NCI-H446 (cell line): Measurements from ENCODE around the gene MACROD1.

Experiments used
- DNase-seq, 2 experiments: peaks; one replicate each; lab custom pipeline; 2025; lab: John Stamatoyannopoulos, UW

MACROD1 gene

DNA sequence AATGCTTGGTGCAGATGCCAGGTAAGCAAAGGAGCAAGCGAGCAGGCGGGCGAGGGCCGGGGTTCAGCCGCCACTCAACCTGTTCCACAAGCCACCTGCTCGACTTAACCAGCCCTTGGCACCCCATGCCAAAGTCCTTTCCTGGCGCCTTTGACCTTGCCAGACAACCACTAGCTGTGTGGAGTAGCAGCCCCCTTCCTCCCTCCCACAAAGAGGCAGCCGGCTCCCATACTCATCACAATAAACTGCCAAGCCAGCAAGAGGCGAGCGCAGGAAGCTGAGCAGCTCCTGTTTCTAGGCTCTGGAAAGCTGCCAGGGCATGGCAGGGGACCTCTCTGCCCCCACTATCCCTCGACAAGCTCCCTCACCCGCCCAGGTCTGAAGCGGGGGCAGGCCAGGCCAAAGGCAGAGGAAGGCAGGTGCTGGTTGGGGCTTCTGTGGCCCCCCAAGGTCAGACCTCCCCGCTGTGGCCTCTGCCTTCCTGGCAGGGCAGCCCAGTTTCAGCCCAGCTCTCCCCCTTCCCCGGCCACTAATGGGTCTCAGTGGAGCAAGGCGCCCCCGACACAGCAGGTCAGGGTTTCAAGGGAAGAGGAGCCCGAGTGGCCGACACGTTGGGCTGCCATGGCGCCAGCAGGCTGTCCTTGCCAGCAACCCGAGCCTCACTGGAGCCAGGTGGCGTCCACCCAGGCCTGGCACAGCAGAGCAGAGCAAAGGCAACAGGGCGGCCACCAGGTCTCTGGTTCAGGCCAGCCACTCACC is 15.3 kb downstream of the MACROD1 start:
- peak in 1 of 2 experiments; percentile 57 for DNase-seq

DNA sequence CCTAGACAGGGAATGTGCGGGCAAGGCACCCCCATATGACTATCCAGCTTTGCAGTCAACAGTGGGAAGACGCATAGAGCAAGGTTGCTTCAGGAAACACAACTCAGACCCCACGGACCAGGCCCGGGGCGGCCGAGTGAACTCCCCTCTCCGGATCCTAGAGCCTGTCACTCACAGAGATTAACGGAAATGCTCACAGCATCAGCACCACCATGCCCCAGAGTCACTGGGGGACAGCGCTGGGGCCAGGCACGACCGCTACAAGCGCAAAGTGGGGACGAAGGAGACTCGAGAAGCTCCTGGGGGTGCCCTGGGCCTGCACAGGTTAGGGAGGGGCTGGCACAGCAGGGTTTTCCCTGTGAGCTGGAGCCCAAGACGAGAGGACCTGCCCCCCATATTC is 15.9 kb downstream of the MACROD1 start:
- no peak for DNase-seq

- peak in 1 of 2 experiments; percentile 23 for DNase-seq
Observed at GRCh38 chr11:64148917-64149617, 16.8 kb downstream of the MACROD1 start.

DNA sequence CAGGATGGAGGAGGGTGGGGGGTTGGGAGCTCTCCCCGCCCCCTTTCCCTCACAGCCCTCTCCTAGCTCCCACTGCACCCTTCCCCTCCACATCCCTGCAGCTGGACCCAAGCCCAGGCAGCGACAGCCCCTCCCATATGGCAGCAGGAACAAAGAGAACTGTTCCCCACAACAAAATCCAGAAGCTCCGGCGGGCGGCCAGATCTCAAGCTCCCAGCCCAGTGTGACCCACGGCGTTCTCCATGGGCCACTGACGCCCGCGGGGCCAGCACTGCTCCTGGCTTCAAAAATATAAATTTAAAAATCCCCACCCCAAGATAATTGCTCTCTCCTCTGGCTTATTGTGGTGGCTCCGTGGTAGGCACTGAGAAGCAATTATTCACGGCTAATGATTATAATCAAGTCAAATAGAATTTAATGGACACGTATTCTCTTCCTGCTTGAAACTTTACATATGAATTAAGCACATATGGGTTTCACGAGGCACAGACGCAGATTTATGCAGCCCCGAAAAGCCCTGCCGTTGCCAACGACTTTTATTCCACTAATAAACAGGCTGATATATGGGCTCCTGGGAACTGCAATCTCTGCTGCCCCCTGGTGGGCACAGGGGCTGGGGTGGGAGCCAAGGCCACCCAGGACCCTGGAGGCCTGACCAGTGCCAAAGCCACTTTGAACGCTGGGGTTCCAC is 17.5 kb downstream of the MACROD1 start:
- peak; percentile 65 to 83 for DNase-seq

GRCh38 chr11:64146036-64146955 is 19.6 kb downstream of the MACROD1 start:
- DNase-seq: peak in 1 of 2 experiments; percentile 29

DNA sequence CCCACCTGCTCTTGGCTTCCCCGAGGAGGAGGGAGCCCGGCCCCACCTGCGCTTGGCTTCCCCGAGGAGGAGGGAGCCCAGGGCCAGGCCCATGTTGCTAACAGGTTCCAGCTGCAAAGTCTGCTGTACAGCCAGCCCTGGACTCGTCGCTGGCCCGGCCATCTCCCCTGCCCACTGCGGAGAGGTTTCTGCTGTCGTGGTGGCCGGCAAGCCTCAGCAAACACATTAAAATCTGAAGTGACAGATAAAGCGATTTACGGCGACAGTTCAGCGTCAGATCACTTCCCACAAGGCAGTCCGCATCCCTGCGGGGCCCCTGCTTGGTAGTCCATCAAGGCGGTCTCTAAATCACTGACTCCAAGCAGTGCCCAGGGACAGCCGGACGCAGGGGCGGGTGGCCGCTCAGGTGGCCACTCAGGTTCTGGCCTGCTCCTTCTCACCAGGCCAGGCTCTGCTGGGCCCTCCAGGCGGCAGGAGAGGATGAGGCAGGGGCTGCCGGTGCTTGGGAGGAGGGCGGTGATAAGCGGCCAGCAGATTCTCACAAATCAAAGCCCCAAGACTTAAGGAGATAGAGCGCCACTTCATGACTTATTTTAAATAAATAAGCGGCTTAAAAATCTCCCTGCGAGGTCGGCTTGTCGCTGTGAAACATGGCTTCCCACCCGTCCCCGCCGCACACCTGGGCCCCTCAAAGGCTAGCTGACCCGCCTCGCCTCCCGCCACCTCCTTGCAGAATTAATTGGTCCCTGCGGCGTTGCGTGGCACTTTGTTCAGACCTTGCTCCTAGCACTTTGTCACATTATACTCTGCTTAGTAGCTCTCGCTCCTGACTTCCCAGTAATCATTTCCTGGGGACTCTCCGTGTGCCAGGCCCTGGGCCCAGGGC is 21.1 kb downstream of the MACROD1 start:
- DNase-seq: no peak

DNA sequence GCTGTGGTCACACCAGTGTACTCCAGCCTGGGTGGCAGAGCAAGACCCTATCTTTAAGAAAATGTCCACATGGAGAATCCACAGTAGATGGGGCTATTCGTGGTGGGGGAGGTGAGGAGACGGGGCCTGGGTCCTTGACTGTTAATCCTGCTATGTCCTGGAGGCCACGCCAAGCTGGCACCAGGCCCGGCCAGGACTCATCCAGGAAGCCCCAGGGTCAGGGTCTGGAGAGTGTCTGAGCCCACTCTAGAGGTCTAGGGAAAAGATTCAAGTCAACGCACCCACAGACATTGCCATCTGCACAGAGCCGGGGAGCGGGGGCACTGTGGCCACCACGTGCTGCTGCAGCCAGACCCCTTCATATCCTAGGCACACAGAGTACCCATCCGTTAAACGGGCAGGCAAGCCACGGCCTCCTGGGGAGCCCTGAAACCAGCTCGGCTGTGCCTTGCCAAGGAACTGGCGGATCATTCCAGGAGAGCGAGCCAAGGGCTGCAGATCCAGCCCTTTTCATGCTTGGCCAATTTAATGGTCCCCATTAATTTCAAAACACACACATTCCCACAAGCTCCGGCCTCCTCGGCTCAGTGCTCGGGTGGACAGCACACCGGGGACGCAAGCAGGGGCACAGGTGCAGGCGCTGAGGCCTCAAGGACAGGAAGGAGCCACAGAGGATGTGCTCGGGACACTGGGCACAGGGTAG is 24.7 kb downstream of the MACROD1 start:
- DNase-seq: peak in 1 of 2 experiments; percentile 86

DNA sequence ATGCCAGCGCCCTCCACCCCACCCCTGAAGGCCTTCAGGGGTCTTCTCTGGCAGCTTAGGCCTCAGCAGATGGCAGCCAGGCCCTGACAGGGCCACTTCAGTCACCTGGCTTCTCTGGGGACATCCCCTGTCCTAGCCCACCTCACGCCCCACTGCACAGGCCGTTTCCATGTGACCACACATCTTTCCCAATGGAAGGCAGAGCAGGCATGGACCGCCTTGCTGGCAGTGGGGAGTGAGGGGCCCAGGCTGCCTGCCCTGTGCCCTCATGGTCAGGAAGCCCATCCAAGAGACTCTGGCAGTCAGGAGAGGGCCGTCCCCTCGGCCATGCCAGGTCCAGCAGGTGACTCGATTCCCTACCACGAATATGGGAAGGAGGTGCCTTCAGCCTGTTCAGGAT is 25.8 kb downstream of the MACROD1 start:
- DNase-seq: no peak

DNA sequence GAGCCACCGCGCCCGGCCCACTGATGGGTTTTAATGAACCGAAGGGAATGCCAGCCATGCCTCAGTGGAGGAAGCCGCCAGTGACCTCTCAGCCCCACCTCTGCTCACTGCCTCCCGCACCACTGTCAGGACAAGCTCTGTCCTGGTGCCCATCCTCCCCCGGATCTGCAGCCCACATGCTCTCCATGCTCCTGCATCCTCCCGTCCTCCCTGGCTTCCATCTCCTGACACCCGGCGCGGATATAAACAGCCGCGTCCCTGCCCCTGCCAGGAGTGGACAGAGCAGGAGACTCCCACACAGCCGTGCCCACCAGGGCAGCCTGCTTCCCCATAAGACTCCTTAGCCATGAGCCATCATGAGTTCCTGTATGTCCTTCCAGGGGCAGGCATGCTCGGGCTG is 26.9 kb downstream of the MACROD1 start:
- DNase-seq: no peak

- no peak for DNase-seq
Observed at GRCh38 chr11:64138398-64138797, 27.5 kb downstream of the MACROD1 start.

DNA sequence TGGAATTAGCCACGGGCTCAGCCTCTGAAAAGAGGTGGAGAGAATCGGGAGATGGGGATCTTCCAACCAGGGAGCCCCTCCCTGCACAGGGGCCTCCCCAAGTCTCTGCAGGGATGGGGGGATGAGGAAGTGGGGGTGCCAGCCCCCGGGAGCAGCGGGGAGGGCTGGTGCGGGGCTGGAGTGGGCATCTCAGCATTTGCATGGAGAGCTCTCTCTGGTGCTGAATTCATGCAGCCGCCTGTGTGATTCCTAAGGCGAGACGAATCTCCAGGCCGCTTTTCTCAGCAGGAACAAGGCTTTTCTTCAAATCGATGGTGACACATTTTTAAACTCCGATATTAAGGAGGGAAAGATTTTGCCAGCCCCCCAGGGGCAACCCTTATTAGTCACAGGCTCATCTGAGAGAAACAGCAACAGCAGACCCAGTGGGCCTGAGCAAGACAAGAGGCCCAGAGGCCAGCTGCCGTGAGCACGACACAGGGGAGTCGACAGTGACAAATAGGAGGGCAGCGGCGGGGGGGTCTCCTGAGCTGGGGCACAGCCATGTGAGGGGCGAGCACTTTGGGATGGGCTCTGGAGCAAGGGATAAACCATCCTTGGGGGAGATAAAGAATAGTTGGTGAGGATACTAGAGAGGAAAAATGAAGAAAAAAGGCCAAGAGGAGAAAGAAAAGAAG is 29.0 kb downstream of the MACROD1 start:
- DNase-seq: no peak

- DNase-seq: no peak
Observed at GRCh38 chr11:64135711-64136110, 30.2 kb downstream of the MACROD1 start.

DNA sequence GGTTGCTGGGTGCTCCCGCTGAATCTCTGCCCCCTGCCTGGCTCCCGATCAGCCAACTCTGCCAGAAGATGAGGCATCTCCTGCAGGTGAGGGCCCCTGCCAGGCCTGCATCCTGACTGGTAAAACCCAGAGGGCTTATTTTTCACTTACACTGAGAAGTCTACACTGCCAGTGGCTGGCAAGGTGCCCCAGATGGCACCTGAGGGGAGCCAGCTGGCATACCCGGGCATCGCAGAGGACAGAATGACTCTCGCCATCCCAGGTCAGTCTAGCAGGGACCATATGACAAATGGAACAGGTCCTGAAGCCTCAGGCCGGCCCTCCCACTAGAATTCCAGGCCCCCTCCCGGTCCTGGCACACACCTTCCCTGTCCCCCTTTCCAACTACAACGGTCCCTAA is 30.9 kb downstream of the MACROD1 start:
- DNase-seq: no peak

- peak in 1 of 2 experiments; percentile 21 for DNase-seq
Observed at GRCh38 chr11:64132982-64133705, 32.8 kb downstream of the MACROD1 start.

DNA sequence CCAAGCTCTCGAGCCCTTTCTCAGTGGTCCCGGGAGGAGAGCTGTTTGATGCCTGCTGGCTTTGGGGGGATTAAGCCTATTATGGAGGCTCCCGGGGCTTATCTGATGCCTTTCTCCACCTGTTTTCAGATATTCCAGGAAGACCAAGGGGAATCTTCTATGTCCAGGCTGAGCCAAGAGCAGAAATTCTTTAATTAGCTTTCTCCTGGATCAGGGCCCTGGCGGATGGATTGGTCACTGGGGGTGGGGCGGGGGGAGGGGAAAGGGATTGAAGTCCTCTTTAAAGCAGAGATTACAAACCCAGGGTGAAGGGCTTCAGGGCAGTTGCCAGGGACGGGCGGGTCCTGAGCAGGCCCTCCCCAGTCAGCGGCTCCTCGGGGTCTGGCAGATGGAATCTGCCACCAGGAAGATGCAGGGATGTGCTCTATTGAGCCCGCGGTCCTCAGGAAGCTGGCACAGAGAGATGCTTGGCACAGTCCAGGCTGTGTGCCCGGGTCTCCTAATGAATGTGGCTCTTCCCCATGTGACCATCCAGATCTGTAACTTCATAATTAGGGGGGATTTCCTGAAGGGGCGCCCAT is 33.6 kb downstream of the MACROD1 start:
- DNase-seq: peak; percentile 88 to 89

- DNase-seq: peak; percentile 57 to 72
Observed at GRCh38 chr11:64131683-64132190, 34.2 kb downstream of the MACROD1 start.

GRCh38 chr11:64130618-64131017 is 35.3 kb downstream of the MACROD1 start:
- no peak for DNase-seq

DNA sequence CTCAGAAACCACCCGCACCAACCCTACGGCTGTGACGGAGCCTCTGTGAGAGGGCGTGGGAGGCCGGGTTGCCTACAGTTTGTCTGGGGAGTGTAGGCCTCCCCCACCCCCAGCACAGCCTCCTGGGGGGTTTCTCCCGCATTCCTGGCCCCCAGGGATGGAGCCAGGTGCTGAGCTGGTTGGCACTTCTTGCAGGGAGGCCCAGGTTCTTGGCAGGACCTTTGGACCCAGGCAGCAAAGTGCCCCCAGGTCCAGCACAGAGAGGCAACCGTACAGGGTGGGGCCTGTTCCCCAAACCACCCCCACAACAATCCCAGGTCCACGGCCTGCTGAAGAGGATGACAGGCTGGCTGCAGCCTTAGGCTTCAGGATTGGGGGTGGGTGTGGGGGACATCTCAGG is 36.5 kb downstream of the MACROD1 start:
- no peak for DNase-seq
